A673 (cell line): ENCODE data around the gene AHNAK2. TPM values are rescaled to one million over a fixed set of nuclear protein-coding genes. Genes with fewer than 3 reads are reported as not detected.

Source experiments
- BruUV-seq: library from RNA; stranded (reverse); fragments of 400-500 nt; replicated peaks from 2 replicates; lab custom pipeline; 2021; lab: Mats Ljungman, UMichigan
- CTCF ChIA-PET: fragments of 300-600 bp; sonication (Branson Sonifier 250); formaldehyde crosslinking; loops from one replicate; lab custom pipeline; 2022; ENCODE audit warnings: antibody characterized with exemption; lab: Charles Lee
- POLR2A ChIA-PET: fragments of 300-600 bp; sonication (Branson Sonifier 250); formaldehyde crosslinking; loops from one replicate; lab custom pipeline; 2022; ENCODE audit warnings: antibody characterized with exemption; ENCODE audit not compliant: low non-redundant PET; lab: Charles Lee
- DNase-seq: peaks from one replicate; pipeline ENCODE4 v3.0.0-alpha.2; 2015; ENCODE audit warnings: low spot score
- H3K27ac ChIP-seq: fragments of 200-600 bp; sonication (generic); 2 replicates; pipeline ENCODE4 v1.5.1; 2016; ENCODE audit warnings: mixed run types, low read depth, mild to moderate bottlenecking, mixed read lengths, antibody characterized with exemption, low read length; ENCODE audit not compliant: poor library complexity, severe bottlenecking
- H3K27me3 ChIP-seq: fragments of 200-600 bp; sonication (generic); replicated peaks from 2 replicates; pipeline ENCODE4 v1.6.1; 2017; ENCODE audit warnings: mixed run types, low read depth, mild to moderate bottlenecking, mixed read lengths, antibody characterized with exemption, low read length; ENCODE audit not compliant: insufficient read depth, poor library complexity
- H3K36me3 ChIP-seq: fragments of 200-600 bp; sonication (generic); 2 replicates; pipeline ENCODE4 v1.6.1; 2016; ENCODE audit warnings: mixed run types, mild to moderate bottlenecking, mixed read lengths, antibody characterized with exemption, low read length; ENCODE audit not compliant: insufficient read depth, poor library complexity, severe bottlenecking
- H3K4me1 ChIP-seq: fragments of 200-600 bp; sonication (generic); 2 replicates; pipeline ENCODE4 v1.6.1; 2017; ENCODE audit warnings: mixed run types, mild to moderate bottlenecking, mixed read lengths, antibody characterized with exemption, low read length; ENCODE audit not compliant: insufficient read depth, poor library complexity, severe bottlenecking
- H3K4me3 ChIP-seq: fragments of 200-600 bp; sonication (generic); 2 replicates; pipeline ENCODE4 v1.5.1; 2016; ENCODE audit warnings: low read depth, mixed run types, mild to moderate bottlenecking, mixed read lengths, low read length; ENCODE audit not compliant: poor library complexity, severe bottlenecking
- H3K9me3 ChIP-seq: fragments of 200-600 bp; sonication (generic); 2 replicates; pipeline ENCODE4 v1.6.1; 2016; ENCODE audit warnings: mixed run types, low read depth, mild to moderate bottlenecking, mixed read lengths, antibody characterized with exemption, low read length; ENCODE audit not compliant: poor library complexity, severe bottlenecking
- EZH2 ChIP-seq: fragments of 200-600 bp; sonication (generic); IDR thresholded peaks from 2 replicates; pipeline ENCODE4 v1.6.1; 2017; ENCODE audit warnings: borderline replicate concordance, low read depth, mild to moderate bottlenecking, mixed read lengths, antibody characterized with exemption, low read length; ENCODE audit not compliant: poor library complexity, severe bottlenecking
- intact Hi-C: fragments of 100-400 bp; cut with micrococcal nuclease; formaldehyde crosslinking; loops from one replicate; pipeline ENCODE4 v1.10.0; 2022; ENCODE audit not compliant: unreplicated experiment
- total RNA-seq: library from RNA; stranded (reverse); gene quantifications from 2 replicates; pipeline ENCODE4 v1.2.3, GENCODE V29; 2021
- TF ChIP-seq, protein P1 (sequence below): fragments of 300-800, 200-600 bp; sonication (generic); conservative IDR thresholded peaks from 2 replicates; pipeline ENCODE4 v1.5.1; 2017; ENCODE audit warnings: low read depth, mild to moderate bottlenecking, antibody characterized with exemption, low read length, moderate library complexity, mixed read lengths

Gene AHNAK2
- total RNA-seq, 1 experiment from 2014 or later: 0.56 TPM

DNA sequence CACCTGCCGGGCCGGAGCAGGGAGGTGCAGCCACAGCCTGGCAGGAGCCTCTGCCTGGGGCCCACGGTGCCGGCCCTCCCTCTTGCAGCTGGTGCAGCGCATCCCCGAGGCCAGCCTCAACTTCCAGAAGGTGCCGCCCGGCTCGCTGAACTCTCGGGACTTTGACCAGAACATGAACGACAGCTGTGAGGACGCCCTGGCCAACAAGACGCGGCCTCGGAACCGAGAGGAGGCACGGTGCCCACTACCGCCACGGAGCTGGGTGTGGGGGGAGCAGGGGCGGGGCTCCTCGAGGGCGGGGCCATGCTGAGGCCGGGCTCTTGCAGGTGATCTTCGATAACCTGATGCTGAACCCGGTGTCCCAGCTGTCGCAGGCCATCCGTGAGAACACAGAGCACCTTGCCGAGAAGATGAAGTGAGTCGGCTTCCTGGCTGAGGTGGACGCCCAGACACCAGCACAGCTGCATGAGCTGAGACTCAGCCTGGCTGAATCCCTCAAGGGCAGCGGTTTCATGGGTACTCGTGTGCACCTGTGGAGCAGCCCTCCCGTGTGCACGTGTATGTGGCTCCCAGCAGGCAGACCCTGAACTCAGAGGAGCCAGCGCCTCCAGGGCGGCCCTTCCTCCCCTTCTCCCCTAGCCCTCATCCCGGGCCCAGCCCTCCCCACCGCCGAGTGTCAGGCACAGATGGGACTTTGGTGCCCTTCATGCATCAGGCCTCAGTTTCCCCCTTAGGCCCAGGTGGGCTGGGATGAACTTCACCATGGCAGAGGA is 84.6 kb downstream of the AHNAK2 start:
- intact Hi-C loops: no loop called here
- Histone ChIP-seq H3K27ac (no peak overlapping the region), H3K27me3 (no peaks in the 10 kb centered on the region), H3K9me3 (no peaks in the 10 kb centered on the region), H3K36me3 (no peaks in the 10 kb centered on the region), H3K4me1 (no peaks in the 10 kb centered on the region), H3K4me3 (no peak overlapping the region)
- no peak for DNase-seq
- POLR2A ChIA-PET: no interaction called here
- no peak for TF ChIP-seq EZH2
- TF ChIP-seq, protein P1, sequence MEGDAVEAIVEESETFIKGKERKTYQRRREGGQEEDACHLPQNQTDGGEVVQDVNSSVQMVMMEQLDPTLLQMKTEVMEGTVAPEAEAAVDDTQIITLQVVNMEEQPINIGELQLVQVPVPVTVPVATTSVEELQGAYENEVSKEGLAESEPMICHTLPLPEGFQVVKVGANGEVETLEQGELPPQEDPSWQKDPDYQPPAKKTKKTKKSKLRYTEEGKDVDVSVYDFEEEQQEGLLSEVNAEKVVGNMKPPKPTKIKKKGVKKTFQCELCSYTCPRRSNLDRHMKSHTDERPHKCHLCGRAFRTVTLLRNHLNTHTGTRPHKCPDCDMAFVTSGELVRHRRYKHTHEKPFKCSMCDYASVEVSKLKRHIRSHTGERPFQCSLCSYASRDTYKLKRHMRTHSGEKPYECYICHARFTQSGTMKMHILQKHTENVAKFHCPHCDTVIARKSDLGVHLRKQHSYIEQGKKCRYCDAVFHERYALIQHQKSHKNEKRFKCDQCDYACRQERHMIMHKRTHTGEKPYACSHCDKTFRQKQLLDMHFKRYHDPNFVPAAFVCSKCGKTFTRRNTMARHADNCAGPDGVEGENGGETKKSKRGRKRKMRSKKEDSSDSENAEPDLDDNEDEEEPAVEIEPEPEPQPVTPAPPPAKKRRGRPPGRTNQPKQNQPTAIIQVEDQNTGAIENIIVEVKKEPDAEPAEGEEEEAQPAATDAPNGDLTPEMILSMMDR: no peak
- CTCF ChIA-PET: no interaction called here
- no TSS peak for BruUV-seq

DNA sequence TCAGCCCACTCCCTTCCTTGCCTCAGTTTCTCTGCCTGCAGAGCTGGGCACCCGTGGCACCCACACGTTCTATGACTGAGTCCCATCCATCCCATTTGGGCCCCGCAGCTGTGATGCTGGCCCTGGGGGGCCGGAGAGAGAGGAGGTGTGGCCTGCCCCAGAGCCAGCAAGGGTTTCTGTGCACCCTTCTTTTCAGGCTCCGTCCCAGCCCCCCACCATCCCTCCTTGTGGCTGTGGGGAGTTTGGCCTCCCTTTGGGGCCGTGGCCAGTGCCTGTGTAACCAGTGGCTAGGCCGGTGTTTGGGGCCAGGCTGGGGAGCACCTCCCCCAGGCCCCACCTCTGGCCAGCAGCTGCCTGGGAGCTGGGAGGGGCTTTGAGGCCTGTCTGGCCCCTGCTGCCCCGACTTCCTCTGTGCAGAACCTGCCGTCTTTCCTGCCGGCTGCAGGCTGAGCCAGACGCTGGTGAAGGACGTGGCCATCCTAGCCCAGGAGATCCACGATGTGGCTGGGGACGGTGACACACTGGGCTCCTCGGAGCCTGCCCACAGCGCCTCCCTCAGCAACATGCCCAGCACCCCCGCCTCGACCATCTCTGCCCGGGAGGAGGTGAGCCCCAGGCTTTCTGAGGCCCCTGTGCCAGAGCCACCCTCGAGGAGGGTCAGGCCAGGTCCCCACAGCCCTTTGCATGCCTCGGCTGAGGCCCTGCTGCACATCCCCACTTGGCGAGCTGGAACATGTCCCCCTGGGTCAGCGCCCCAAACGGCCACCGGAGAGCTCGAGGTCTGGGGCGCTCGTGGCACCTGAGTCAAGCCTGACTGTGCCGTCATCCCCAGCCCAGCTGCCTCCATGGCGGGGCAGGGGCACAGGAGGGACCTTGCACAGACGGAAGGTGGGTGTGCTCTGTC is 85.4 kb downstream of the AHNAK2 start:
- Histone ChIP-seq H3K27me3 (no peaks in the 10 kb centered on the region), H3K4me1 (no peaks in the 10 kb centered on the region), H3K9me3 (no peaks in the 10 kb centered on the region), H3K36me3 (no peaks in the 10 kb centered on the region), H3K27ac (no peak overlapping the region), H3K4me3 (no peak overlapping the region)
- POLR2A ChIA-PET: no interaction called here
- CTCF ChIA-PET: interaction anchor here (0.6 kb wide), 1 partner anchor 17 kb away, joined by 4 read pairs; no protein-coding TSS in a partner anchor
- no peak for TF ChIP-seq EZH2
- TF ChIP-seq, protein P1: no peak
- no peak for DNase-seq
- intact Hi-C loops: no loop called here
- no TSS peak for BruUV-seq

GRCh38 chr14:104891664-104892530 is 86.3 kb downstream of the AHNAK2 start:
- H3K4me1 ChIP-seq: no peaks in the 10 kb centered on the region
- H3K27ac ChIP-seq: no peak overlapping the region
- no peaks in the 10 kb centered on the region for H3K9me3 ChIP-seq
- no peaks in the 10 kb centered on the region for H3K36me3 ChIP-seq
- intact Hi-C loops: no loop called here
- H3K27me3 ChIP-seq: no peaks in the 10 kb centered on the region
- ChIA-PET CTCF (interaction anchor here (0.6 to 0.9 kb wide), 2 partner anchors 18 to 104 kb away, joined by 3 to 4 read pairs; no protein-coding TSS in a partner anchor), POLR2A (no interaction called here)
- H3K4me3 ChIP-seq: no peak overlapping the region
- no peak for TF ChIP-seq EZH2
- TF ChIP-seq, protein P1: no peak
- no peak for DNase-seq
- no TSS peak for BruUV-seq
